Measurements from ENCODE around the gene ABCA5.

DNA sequence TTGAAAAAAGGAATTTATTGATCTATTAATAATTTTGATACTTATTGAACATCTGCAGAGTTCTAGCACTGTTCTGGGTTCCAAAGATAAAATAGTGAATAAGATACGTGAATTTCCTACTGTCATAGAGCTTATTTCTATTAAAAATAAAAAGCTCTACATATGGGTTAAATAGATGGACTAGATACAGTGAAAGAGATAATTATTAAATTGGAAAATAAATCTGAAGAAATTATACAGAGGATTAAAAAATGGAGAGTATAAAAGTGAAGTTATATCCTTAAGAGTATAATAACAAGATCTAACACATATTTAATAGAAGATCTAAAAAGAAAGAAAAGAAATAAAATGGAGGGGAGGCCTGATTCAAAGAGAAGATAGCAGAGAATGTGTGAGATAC lies 10.1 kb upstream of the ABCA5 start:
- TF ChIP-seq SPI1 (IDR thresholded peaks at IDR 0.05; ENCODE audit: low read depth, low read length) (no peak), POLR2AphosphoS5 (IDR thresholded peaks at IDR 0.05; ENCODE audit: low read depth, low read length) (no peak), POLR2A (IDR thresholded peaks at IDR 0.05; ENCODE audit: low read depth, low read length) (no peak), TAF1 (IDR thresholded peaks at IDR 0.05; ENCODE audit: low read depth, low read length) (no peak), POU2F2 (IDR thresholded peaks at IDR 0.05; ENCODE audit: low read depth, low read length) (no peak)

Data from GM12891 (cell line).